HG02759 (cell line): ENCODE data around the gene ADGRD1.
A peak's percentile ranks its signal among the peaks of the same experiment; 100 is the strongest.
"Not testable (repeated sequence)": the region's sequence is repeated elsewhere in the genome, so short reads cannot be mapped to it uniquely, and the experiment has no call there.

Experiments used
- ATAC-seq: cut with Tn5 transposase; IDR thresholded peaks from one replicate; pipeline ENCODE4 v1.9.1; 2021; ENCODE audit warnings: mild to moderate bottlenecking, moderate library complexity; ENCODE audit not compliant: unreplicated experiment

Gene ADGRD1

GRCh38 chr12:130983328-130984017 lies 29.8 kb downstream of the ADGRD1 start:
- ATAC-seq, result no peak

GRCh38 chr12:130984183-130985058 lies 30.7 kb downstream of the ADGRD1 start:
- ATAC-seq, result no peak

- no peak for ATAC-seq
Observed at GRCh38 chr12:130987151-130987931, 33.6 kb downstream of the ADGRD1 start.

GRCh38 chr12:130988261-130988660 lies 34.6 kb downstream of the ADGRD1 start:
- no peak for ATAC-seq

GRCh38 chr12:130988751-130989150 lies 35.0 kb downstream of the ADGRD1 start:
- no peak for ATAC-seq

GRCh38 chr12:130989391-130989790 lies 35.7 kb downstream of the ADGRD1 start:
- ATAC-seq, result no peak

- no peak for ATAC-seq
Observed at GRCh38 chr12:130990034-130990433, 36.3 kb downstream of the ADGRD1 start.

- ATAC-seq, result no peak
Observed at GRCh38 chr12:130992448-130992847, 38.7 kb downstream of the ADGRD1 start.

GRCh38 chr12:130992979-130993538 lies 39.4 kb downstream of the ADGRD1 start:
- no peak for ATAC-seq

- ATAC-seq, result no peak
Observed at GRCh38 chr12:130993759-130994670, 40.3 kb downstream of the ADGRD1 start.

- no peak for ATAC-seq
Observed at GRCh38 chr12:130994821-130995375, 41.2 kb downstream of the ADGRD1 start.

GRCh38 chr12:130995386-130995969 lies 41.8 kb downstream of the ADGRD1 start:
- ATAC-seq, result not testable (repeated sequence)

GRCh38 chr12:130998136-130998535 lies 44.4 kb downstream of the ADGRD1 start:
- no peak for ATAC-seq

GRCh38 chr12:131000000-131000486 lies 46.3 kb downstream of the ADGRD1 start:
- no peak for ATAC-seq

- no peak for ATAC-seq
Observed at GRCh38 chr12:131001493-131001892, 47.8 kb downstream of the ADGRD1 start.

GRCh38 chr12:131002216-131002631 lies 48.5 kb downstream of the ADGRD1 start:
- peak; percentile 83 for ATAC-seq

GRCh38 chr12:131003036-131003715 lies 49.5 kb downstream of the ADGRD1 start:
- no peak for ATAC-seq

- ATAC-seq, result no peak
Observed at GRCh38 chr12:131003716-131004045, 50.0 kb downstream of the ADGRD1 start.

- no peak for ATAC-seq
Observed at GRCh38 chr12:131004166-131004565, 50.5 kb downstream of the ADGRD1 start.
